ENCODE data around the gene IFNA10. TPM values are rescaled to one million over a fixed set of nuclear protein-coding genes. Genes with fewer than 3 reads are reported as not detected.

The IFNA10 gene
- polyA plus RNA-seq, 1 donor from 2014 or later: not detected

Small RNA genes lying within 50 kb of the gene (small RNA-seq; reads per million reads assigned to genes)
- gene RF00019: 0 to 1.2 (median 0) reads per million in 3 experiments

Other genes with a start within 250 kb of the IFNA10 start
- not detected in 2 replicates for gene HACD4, start 175.5 kb downstream of the IFNA10 start, polyA plus RNA-seq
- not detected in 2 replicates for gene IFNB1, start 129.2 kb downstream of the IFNA10 start, polyA plus RNA-seq
- not detected in 2 replicates for gene IFNW1, start 65.3 kb downstream of the IFNA10 start, polyA plus RNA-seq
- not detected in 2 replicates for gene IFNA21, start 40.5 kb downstream of the IFNA10 start, polyA plus RNA-seq
- not detected in 2 replicates for gene IFNA4, start 19.6 kb downstream of the IFNA10 start, polyA plus RNA-seq
- gene IFNA7, start 4.9 kb downstream of the IFNA10 start, polyA plus RNA-seq: not detected in 2 replicates
- not detected in 2 replicates for gene IFNA16, start 10.2 kb upstream of the IFNA10 start, polyA plus RNA-seq
- gene IFNA17, start 21.1 kb upstream of the IFNA10 start, polyA plus RNA-seq: not detected in 2 replicates
- not detected in 2 replicates for gene IFNA14, start 32.9 kb upstream of the IFNA10 start, polyA plus RNA-seq
- not detected in 2 replicates for gene IFNA5, start 98.2 kb upstream of the IFNA10 start, polyA plus RNA-seq
- 39.6 and 40.9 TPM in 2 replicates for gene KLHL9, start 128.3 kb upstream of the IFNA10 start, polyA plus RNA-seq
- gene IFNA6, start 143.7 kb upstream of the IFNA10 start, polyA plus RNA-seq: not detected in 2 replicates
- not detected in 2 replicates for gene IFNA13, start 160.9 kb upstream of the IFNA10 start, polyA plus RNA-seq
- gene IFNA2, start 178.3 kb upstream of the IFNA10 start, polyA plus RNA-seq: not detected in 2 replicates
- gene IFNA8, start 202.0 kb upstream of the IFNA10 start, polyA plus RNA-seq: not detected in 2 replicates
- gene IFNA1, start 233.3 kb upstream of the IFNA10 start, polyA plus RNA-seq: not detected in 2 replicates

Data from neural cell (in vitro differentiated cells).